Right lobe of liver (tissue), 6 donors: ENCODE measurements around the gene NDUFB2. TPM values are rescaled to one million over a fixed set of nuclear protein-coding genes. Genes with fewer than 3 reads are reported as not detected.
"Not testable (repeated sequence)": the region's sequence is repeated elsewhere in the genome, so short reads cannot be mapped to it uniquely, and the experiment has no call there.

Source experiments
- ATAC-seq, 4 donors: fragments of 200-7000 bp; cut with Tn5 transposase; one replicate each; pipeline ENCODE4 v1.9.1; 2020; ENCODE audit warnings: mild to moderate bottlenecking in 4 of 4, moderate library complexity in 4 of 4
- DNase-seq, 3 donors: peaks; one replicate each; pipeline ENCODE4 v3.0.0-alpha.2; 2020
- H3K27ac ChIP-seq, 3 donors: fragments of 200-600 bp; one replicate each; pipeline ENCODE4 v1.8.0; 2022
- H3K27me3 ChIP-seq, 2 donors: fragments of 200-600 bp; one replicate each; pipeline ENCODE4 v1.8.0; 2022
- H3K36me3 ChIP-seq, 4 donors: fragments of 200-600 bp; sonication (generic) in 1 of 4; one replicate each; pipeline versions ENCODE4 v1.5.1 to v1.8.0; 2017 to 2022; ENCODE audit warnings: control low read depth in 1 of 4
- H3K4me1 ChIP-seq, 4 donors: fragments of 200-600 bp; sonication (generic) in 1 of 4; one replicate each; pipeline versions ENCODE4 v1.5.1 to v1.8.0; 2017 to 2022; ENCODE audit warnings: control low read depth in 1 of 4
- H3K4me3 ChIP-seq, 3 donors: fragments of 200-600 bp; one replicate each; pipeline ENCODE4 v1.8.0; 2022
- H3K9me3 ChIP-seq, 4 donors: fragments of 200-600 bp; sonication (generic) in 1 of 4; one replicate each; pipeline versions ENCODE4 v1.5.1 to v1.8.0; 2017 to 2022; ENCODE audit warnings: control low read depth in 1 of 4
- POLR2A ChIP-seq: fragments of 450-650 bp; IDR thresholded peaks from one replicate; pipeline ENCODE4 v1.6.1; 2017; ENCODE audit warnings: antibody characterized with exemption, mild to moderate bottlenecking
- WGBS: methylation state at CpG from one replicate; pipeline ENCODE4 v1.1.6; 2018; ENCODE audit warnings: low coverage, low lambda C conversion rate; ENCODE audit not compliant: insufficient coverage; ENCODE audit errors: missing lambda C conversion rate; 5-methylcytosine and 5-hydroxymethylcytosine counted together
- intact Hi-C, 2 donors: fragments of 100-400 bp; cut with DNase I; formaldehyde crosslinking; loops; one replicate each; pipeline versions ENCODE4 v1.11.2 to v1.14.1; 2022
- total RNA-seq, 6 experiments: library from RNA; depleted of rRNA in 2 of 6; stranded (reverse); fragments of >200 nt in 2 of 6; fragmentation: NEBNext Ultra II Directional in 3 of 6; extraction: Animal tissue kit (Norgen Biotek cat#: 25700) in 3 of 6; gene quantifications; one replicate each; pipeline versions ENCODE4 v1.1.0 to v1.2.4, GENCODE V29; 2016 to 2023
- TF ChIP-seq, protein P1 (sequence below), 4 donors: fragments of 200-600 bp in 3 of 4; fragments of 450-650 bp in 1 of 4; IDR thresholded peaks; one replicate each; pipeline versions ENCODE4 v1.5.1 to v1.8.0; 2016 to 2022; ENCODE audit warnings: antibody characterized with exemption in 4 of 4, mild to moderate bottlenecking in 2 of 4
- donor health status: DM: no; HTN: yes; CAD: no.
- donor health status: DM: no; HTN: no; CAD: no.
- donor health status: DM: no; HTN: no; CAD: no.
- donor health status: DM: no; HTN: yes; CAD: no.
- donor health status: DM: no; HTN: yes; CAD: no.

Gene NDUFB2
- total RNA-seq, 6 experiments from 2014 or later = 114 to 235 (median 134) TPM

DNA sequence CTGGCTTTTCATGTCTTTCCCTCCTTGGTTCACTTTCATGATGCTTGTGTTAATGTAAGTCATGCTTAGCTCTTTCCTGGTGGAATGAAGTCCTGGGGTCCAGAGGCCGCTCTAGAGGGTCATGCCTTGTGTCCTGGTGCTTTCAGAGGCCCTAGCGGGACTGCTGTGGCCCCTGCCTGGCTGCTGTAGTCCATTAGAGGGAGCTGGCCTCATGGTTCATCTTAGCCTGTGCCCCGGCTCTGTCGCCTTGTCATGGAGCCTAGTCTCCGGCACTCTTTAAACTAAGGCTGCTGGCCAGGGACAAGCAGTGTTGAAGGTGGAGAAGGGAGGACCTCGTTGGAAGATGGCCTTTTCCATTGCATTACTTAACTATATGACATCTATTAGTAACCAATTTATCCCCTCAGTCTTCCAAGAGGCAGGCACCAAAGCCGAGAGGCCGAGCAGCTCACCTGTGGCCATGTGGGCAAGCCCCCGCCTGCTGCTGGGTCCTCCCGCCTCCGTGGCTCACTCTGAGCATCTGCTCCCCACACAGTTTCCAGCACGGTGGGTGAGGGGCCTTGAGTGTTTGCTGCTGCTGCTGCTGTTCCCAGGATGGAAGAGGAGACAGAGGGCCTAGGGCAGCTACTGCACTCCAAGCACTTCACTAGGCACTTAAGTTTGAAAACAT is 5.0 kb upstream of the NDUFB2 start:
- H3K36me3 ChIP-seq = no peaks in the 10 kb centered on the region
- intact Hi-C loops = no loop called here
- ATAC-seq = no peak

DNA sequence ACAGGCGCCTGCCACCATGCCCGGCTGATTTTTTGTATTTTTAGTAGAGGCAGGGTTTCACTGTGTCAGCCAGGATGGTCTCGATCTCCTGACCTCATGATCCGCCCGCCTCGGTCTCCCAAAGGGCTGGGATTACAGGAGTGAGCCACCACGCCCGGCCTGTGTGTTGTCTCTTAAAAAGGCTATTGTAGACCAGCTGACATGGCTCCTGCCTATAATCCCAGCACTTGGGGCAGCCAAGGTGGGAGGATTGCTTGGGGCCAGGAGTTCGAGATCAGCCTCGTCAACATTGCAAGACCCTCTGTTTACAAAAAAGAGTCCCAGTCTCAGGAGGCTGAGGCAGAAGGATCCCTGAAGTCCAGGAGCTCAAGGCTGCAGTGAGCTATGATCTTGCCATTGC is 2.7 kb upstream of the NDUFB2 start:
- intact Hi-C loops, H3K27me3 ChIP-seq, H3K27ac ChIP-seq, H3K36me3 ChIP-seq, ATAC-seq, H3K9me3 ChIP-seq, H3K4me3 ChIP-seq, DNase-seq: not testable (repeated sequence)
- 85% methylated on average over 2 of the region's 10 CpGs for WGBS
- H3K4me1 ChIP-seq = peaks cover 0 to 14% (median 0%) of the 10 kb centered on the region in 4 donors

More for the DNA sequence above, 5.0 kb upstream of the NDUFB2 start:
- peak in 1 of 3 donors; percentile 33 for DNase-seq
- H3K27ac ChIP-seq = no peak overlapping the region
- TF ChIP-seq, protein P1, sequence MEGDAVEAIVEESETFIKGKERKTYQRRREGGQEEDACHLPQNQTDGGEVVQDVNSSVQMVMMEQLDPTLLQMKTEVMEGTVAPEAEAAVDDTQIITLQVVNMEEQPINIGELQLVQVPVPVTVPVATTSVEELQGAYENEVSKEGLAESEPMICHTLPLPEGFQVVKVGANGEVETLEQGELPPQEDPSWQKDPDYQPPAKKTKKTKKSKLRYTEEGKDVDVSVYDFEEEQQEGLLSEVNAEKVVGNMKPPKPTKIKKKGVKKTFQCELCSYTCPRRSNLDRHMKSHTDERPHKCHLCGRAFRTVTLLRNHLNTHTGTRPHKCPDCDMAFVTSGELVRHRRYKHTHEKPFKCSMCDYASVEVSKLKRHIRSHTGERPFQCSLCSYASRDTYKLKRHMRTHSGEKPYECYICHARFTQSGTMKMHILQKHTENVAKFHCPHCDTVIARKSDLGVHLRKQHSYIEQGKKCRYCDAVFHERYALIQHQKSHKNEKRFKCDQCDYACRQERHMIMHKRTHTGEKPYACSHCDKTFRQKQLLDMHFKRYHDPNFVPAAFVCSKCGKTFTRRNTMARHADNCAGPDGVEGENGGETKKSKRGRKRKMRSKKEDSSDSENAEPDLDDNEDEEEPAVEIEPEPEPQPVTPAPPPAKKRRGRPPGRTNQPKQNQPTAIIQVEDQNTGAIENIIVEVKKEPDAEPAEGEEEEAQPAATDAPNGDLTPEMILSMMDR (IDR thresholded peaks at IDR 0.05) = no peak
- no peak for TF ChIP-seq POLR2A
- 94% methylated on average over 2 of the region's 12 CpGs for WGBS
- no peaks in the 10 kb centered on the region for H3K9me3 ChIP-seq
- no peak overlapping the region for H3K4me3 ChIP-seq
- no peaks in the 10 kb centered on the region for H3K27me3 ChIP-seq
- H3K4me1 ChIP-seq = peaks cover 0 to 6% (median 0%) of the 10 kb centered on the region in 4 donors

DNA sequence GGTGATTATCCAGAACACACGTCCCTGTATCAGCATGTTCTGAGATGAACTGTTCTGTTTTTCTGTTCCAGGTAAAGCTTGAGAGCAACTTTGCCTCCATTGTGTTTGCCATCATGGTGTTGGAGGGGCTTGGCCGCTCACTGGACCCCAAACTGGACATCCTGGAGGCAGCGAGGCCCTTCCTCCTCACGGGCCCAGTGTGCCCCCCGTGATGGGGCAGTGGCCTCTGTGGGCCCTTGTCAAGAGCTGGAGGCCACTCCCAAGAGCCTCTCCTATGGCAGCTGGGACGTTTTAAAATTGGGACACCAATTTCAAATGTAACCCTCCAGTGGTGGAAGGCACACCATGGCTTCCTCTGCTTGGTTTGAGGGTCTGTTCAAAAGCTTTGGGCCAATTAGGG is 1.9 kb upstream of the NDUFB2 start:
- Histone ChIP-seq H3K36me3 (no peaks in the 10 kb centered on the region), H3K4me3 (no peak overlapping the region), H3K27ac (no peak overlapping the region), H3K4me1 (peaks cover 0 to 14% (median 0%) of the 10 kb centered on the region in 4 donors), H3K27me3 (no peaks in the 10 kb centered on the region), H3K9me3 (no peaks in the 10 kb centered on the region)
- ATAC-seq (no peak), DNase-seq (no peak)
- WGBS = 60% methylated on average over 1 of the region's 6 CpGs
- TF ChIP-seq POLR2A = no peak
- TF ChIP-seq, protein P1 (IDR thresholded peaks at IDR 0.05) = no peak
- intact Hi-C loops = no loop called here

DNA sequence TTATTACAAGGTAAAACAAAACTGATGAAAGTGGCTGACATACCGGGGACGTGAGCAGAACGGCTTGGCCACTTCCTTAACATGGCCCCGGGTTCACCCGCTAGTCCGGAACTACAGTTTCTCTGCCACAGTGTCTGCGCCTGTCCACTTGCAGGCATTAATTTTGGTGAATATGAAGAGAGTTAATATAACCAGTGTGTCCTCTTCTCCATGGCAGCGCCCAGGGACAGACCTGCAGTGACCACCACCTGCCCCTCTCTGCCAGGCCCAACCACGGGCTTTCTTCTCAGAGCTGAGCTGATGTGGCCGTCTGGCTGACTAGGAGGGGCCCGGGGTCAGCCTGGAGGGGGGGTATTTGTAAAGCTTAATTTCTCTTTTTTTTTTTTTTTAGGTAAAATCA is 1.1 kb upstream of the NDUFB2 start:
- WGBS = 85% methylated on average over 11 of the region's 11 CpGs
- no peak for TF ChIP-seq POLR2A
- TF ChIP-seq, protein P1 (IDR thresholded peaks at IDR 0.05) = no peak
- intact Hi-C loops = no loop called here
- H3K27me3 ChIP-seq = no peaks in the 10 kb centered on the region
- no peak overlapping the region for H3K27ac ChIP-seq
- no peak for DNase-seq
- H3K9me3 ChIP-seq = no peaks in the 10 kb centered on the region
- no peak overlapping the region for H3K4me3 ChIP-seq
- ATAC-seq = no peak
- H3K36me3 ChIP-seq = no peaks in the 10 kb centered on the region
- peaks cover 0 to 14% (median 0%) of the 10 kb centered on the region in 4 donors for H3K4me1 ChIP-seq

DNA sequence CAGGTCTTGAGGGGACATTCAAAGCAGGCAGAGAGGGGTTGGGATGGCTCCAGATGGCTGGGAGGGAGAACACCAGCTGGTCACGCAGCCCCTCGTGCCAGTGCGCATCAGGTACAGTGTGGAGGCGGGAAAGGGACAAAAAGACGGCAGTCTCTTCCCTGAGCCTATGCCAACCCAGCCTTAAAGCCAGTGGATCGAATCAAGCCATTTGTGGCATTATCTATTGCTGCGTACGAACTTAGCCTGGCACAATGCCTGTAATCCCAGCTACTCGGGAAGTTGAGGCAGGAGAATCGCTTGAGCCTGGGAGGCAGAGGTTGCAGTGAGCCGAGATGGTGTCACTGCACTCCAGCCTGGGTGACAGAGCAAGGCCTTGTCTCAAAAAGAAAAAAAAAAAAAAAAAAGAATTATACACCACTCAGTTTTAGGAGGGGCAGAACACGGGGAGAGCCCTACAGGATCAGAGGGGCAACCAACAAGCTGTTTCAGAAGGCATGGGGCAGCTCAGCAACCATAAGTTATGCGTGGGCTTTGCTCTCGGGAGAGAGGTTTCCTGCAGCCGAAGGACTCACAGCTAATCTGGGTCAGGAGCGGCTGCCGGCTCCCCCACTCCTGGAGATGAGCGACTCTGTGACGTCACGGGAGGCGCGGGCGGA is 356 bp upstream of the NDUFB2 start:
- peak; percentile 96 to 97 (median 97) for DNase-seq
- Histone ChIP-seq H3K27ac (peak overlapping the region; percentile 90 to 95 (median 91)), H3K36me3 (no peaks in the 10 kb centered on the region), H3K27me3 (no peaks in the 10 kb centered on the region), H3K4me1 (peaks cover 0 to 14% (median 0%) of the 10 kb centered on the region in 4 donors), H3K4me3 (peak overlapping the region; percentile 75 to 97 (median 81)), H3K9me3 (no peaks in the 10 kb centered on the region)
- WGBS = 8% methylated on average over 11 of the region's 23 CpGs
- TF ChIP-seq POLR2A = no peak
- TF ChIP-seq, protein P1 (IDR thresholded peaks at IDR 0.05) = no peak
- ATAC-seq = peak in 3 of 4 donors; percentile 96 to 97 (median 96)
- intact Hi-C loops = no loop called here
